Fibroblast of lung (primary cell): Measurements from ENCODE around the gene NCL. TPM values are rescaled to one million over a fixed set of nuclear protein-coding genes. Genes with fewer than 3 reads are reported as not detected.
A peak's percentile ranks its signal among the peaks of the same experiment; 100 is the strongest.
"Not testable (repeated sequence)": the region's sequence is repeated elsewhere in the genome, so short reads cannot be mapped to it uniquely, and the experiment has no call there.

Experiments
- DNase-seq, 2 donors: peaks; one replicate each; pipeline versions ENCODE4 v3.0.0 to v3.0.0-alpha.2; 2010; ENCODE audit warnings: low read depth in 2 of 2
- H2AFZ ChIP-seq: 2 replicates; pipeline ENCODE4 v1.5.1; 2012; ENCODE audit warnings: low read length, control low read depth, inconsistent platforms
- H3K27ac ChIP-seq: 2 replicates; pipeline ENCODE4 v1.5.1; 2011; ENCODE audit warnings: low read length, control low read depth; ENCODE audit not compliant: insufficient read depth
- H3K27me3 ChIP-seq: 2 replicates; pipeline ENCODE4 v1.5.1; 2011; ENCODE audit warnings: mild to moderate bottlenecking, low read length; ENCODE audit not compliant: control insufficient read depth, insufficient read depth
- H3K36me3 ChIP-seq: 2 replicates; pipeline ENCODE4 v1.5.1; 2011; ENCODE audit warnings: low read length; ENCODE audit not compliant: control insufficient read depth, insufficient read depth
- H3K4me1 ChIP-seq: 2 replicates; pipeline ENCODE4 v1.5.1; 2011; ENCODE audit warnings: low read length; ENCODE audit not compliant: control insufficient read depth, insufficient read depth; ENCODE audit errors: extremely low read depth
- H3K4me2 ChIP-seq: 2 replicates; pipeline ENCODE4 v1.5.1; 2011; ENCODE audit warnings: low read length, control low read depth; ENCODE audit not compliant: insufficient read depth; ENCODE audit errors: extremely low read depth
- H3K4me3 ChIP-seq, 4 experiments: fragments of 200-600 bp in 1 of 4; sonication (generic) in 1 of 4; replicated peaks in 1 of 4; 2 replicates each; pipeline ENCODE4 v1.5.1; 2011 to 2016; ENCODE audit warnings: low read length in 4 of 4, low read depth in 3 of 4, mild to moderate bottlenecking in 3 of 4, control low read depth in 2 of 4, inconsistent platforms in 1 of 4, mixed read lengths in 1 of 4; ENCODE audit not compliant: insufficient read depth in 1 of 4; ENCODE audit errors: control extremely low read depth in 1 of 4
- H3K79me2 ChIP-seq: 2 replicates; pipeline ENCODE4 v1.5.1; 2012; ENCODE audit warnings: mild to moderate bottlenecking, low read length, inconsistent platforms; ENCODE audit not compliant: control insufficient read depth, insufficient read depth
- H3K9ac ChIP-seq: 2 replicates; pipeline ENCODE4 v1.5.1; 2011; ENCODE audit warnings: mild to moderate bottlenecking, low read length, control low read depth; ENCODE audit not compliant: insufficient read depth
- H3K9me3 ChIP-seq: 2 replicates; pipeline ENCODE4 v1.5.1; 2012; ENCODE audit warnings: low read depth, low read length; ENCODE audit not compliant: control insufficient read depth, insufficient read depth
- H4K20me1 ChIP-seq: 2 replicates; pipeline ENCODE4 v1.5.1; 2011; ENCODE audit warnings: low read length; ENCODE audit not compliant: control insufficient read depth, insufficient read depth; ENCODE audit errors: extremely low read depth
- CTCF ChIP-seq, 2 donors: IDR thresholded peaks in 1 of 2; conservative IDR thresholded peaks in 1 of 2; 1 replicate in 1 of 2; 2 replicates in 1 of 2; pipeline ENCODE4 v1.5.1; 2011 to 2012; ENCODE audit warnings: low read length in 2 of 2, control low read depth in 1 of 2, inconsistent platforms in 1 of 2, low read depth in 1 of 2, mild to moderate bottlenecking in 1 of 2
- EZH2 ChIP-seq: IDR thresholded peaks from 2 replicates; pipeline ENCODE4 v1.5.1; 2012; ENCODE audit warnings: low read length, control low read depth, mild to moderate bottlenecking; ENCODE audit errors: missing control alignments
- polyA plus RNA-seq, 2 donors: library from polyadenylated mRNA; depleted of rRNA in 1 of 2; stranded (reverse) in 1 of 2; unstranded in 1 of 2; fragments of >200 nt; gene quantifications; 2 replicates each; pipeline ENCODE4 v1.2.1, GENCODE V29; 2011 to 2012; ENCODE audit warnings: missing spikeins in 1 of 2
- total RNA-seq: library from RNA; depleted of rRNA; stranded (reverse); fragments of >200 nt; gene quantifications from 2 replicates; pipeline ENCODE4 v1.2.1, GENCODE V29; 2014

NCL gene
- total and polyA plus RNA-seq, 2 donors (not counting 1 experiment from before 2014, with no cell fraction given): 73.5 to 113 TPM

- DNase-seq: no peak
- Histone ChIP-seq H3K4me3 (peak overlapping the region in 1 of 4 experiments; percentile 6), H2AFZ (no peak overlapping the region), H3K27me3 (no peaks in the 10 kb centered on the region), H3K36me3 (peaks cover 27% of the 10 kb centered on the region), H3K9me3 (no peaks in the 10 kb centered on the region), H3K4me2 (peak overlapping the region; percentile 23), H4K20me1 (peaks cover 9% of the 10 kb centered on the region), H3K4me1 (peaks cover 2% of the 10 kb centered on the region), H3K79me2 (peaks cover 44% of the 10 kb centered on the region), H3K27ac (no peak overlapping the region), H3K9ac (no peak overlapping the region)
- TF ChIP-seq CTCF (conservative IDR thresholded peaks at IDR 0.05 in 1 of 2, IDR thresholded peaks at IDR 0.05 in 1 of 2; ENCODE audit: low read depth in 1 of 2, low read length in 2 of 2) (no peak), EZH2 (no peak)
Observed at GRCh38 chr2:231461516-231461971, 2.7 kb downstream of the NCL start.

- Histone ChIP-seq H3K79me2 (peaks cover 45% of the 10 kb centered on the region), H3K36me3 (peaks cover 33% of the 10 kb centered on the region)
- H3K27me3 ChIP-seq, H3K9ac ChIP-seq, DNase-seq, H3K4me2 ChIP-seq, H3K4me3 ChIP-seq, H3K27ac ChIP-seq, H2AFZ ChIP-seq, H3K4me1 ChIP-seq, H3K9me3 ChIP-seq, H4K20me1 ChIP-seq: not testable (repeated sequence)
Observed at GRCh38 chr2:231460841-231461240, 3.4 kb downstream of the NCL start.

GRCh38 chr2:231460073-231460835 lies 4.0 kb downstream of the NCL start:
- Histone ChIP-seq H3K4me1 (peaks cover 2% of the 10 kb centered on the region), H3K4me3 (no peak overlapping the region), H3K79me2 (peaks cover 45% of the 10 kb centered on the region), H3K9ac (no peak overlapping the region), H3K27me3 (no peaks in the 10 kb centered on the region), H4K20me1 (peaks cover 9% of the 10 kb centered on the region), H3K36me3 (peaks cover 36% of the 10 kb centered on the region), H3K27ac (no peak overlapping the region), H3K9me3 (no peaks in the 10 kb centered on the region), H3K4me2 (no peak overlapping the region), H2AFZ (no peak overlapping the region)
- DNase-seq: no peak
- TF ChIP-seq EZH2: no peak
- no peak for TF ChIP-seq CTCF (conservative IDR thresholded peaks at IDR 0.05 in 1 of 2, IDR thresholded peaks at IDR 0.05 in 1 of 2; ENCODE audit: low read depth in 1 of 2, low read length in 2 of 2)
